Activated T-helper 2 cell treated with anti-CD3 and anti-CD28 coated beads, Interferon-gamma antibody, Interleukin-2, Interleukin-4, amounts not matched to agents 10 μg/mL and 5 μg/mL and 100 μg/mL, durations not matched to agents 14 hours and 24 hours and 36 hours (primary cell): ENCODE data around the gene SGO2. TPM values are rescaled to one million over a fixed set of nuclear protein-coding genes. Genes with fewer than 3 reads are reported as not detected.
"Not testable (repeated sequence)": the region's sequence is repeated elsewhere in the genome, so short reads cannot be mapped to it uniquely, and the experiment has no call there.

Experiments used
- DNase-seq: peaks from one replicate; pipeline ENCODE4 v3.0.0; 2021; ENCODE audit warnings: low spot score
- H3K27ac Mint-ChIP-seq: one replicate; pipeline ENCODE4 v1.8.0; 2021; ENCODE audit warnings: mixed read lengths
- H3K27me3 Mint-ChIP-seq: one replicate; pipeline ENCODE4 v1.8.0; 2021; ENCODE audit warnings: low read depth, mixed read lengths
- H3K36me3 Mint-ChIP-seq: one replicate; pipeline ENCODE4 v1.8.0; 2021; ENCODE audit warnings: low read depth, mixed read lengths
- H3K4me1 Mint-ChIP-seq: one replicate; pipeline ENCODE4 v1.8.0; 2021; ENCODE audit warnings: low read depth, mixed read lengths
- H3K4me3 Mint-ChIP-seq: one replicate; pipeline ENCODE4 v1.8.0; 2021; ENCODE audit warnings: low read depth, mild to moderate bottlenecking, moderate library complexity, mixed read lengths
- H3K9me3 Mint-ChIP-seq: one replicate; pipeline ENCODE4 v1.8.0; 2021; ENCODE audit warnings: mixed read lengths
- intact Hi-C: fragments of 100-400 bp; cut with micrococcal nuclease; formaldehyde crosslinking; loops from one replicate; pipeline ENCODE4 v1.15.1; 2023
- total RNA-seq: library from RNA; stranded (reverse); gene quantifications from 2 replicates; pipeline ENCODE4 v1.2.3, GENCODE V29; 2022

The SGO2 gene
- total RNA-seq, 1 donor from 2014 or later: 30.3 TPM

DNA sequence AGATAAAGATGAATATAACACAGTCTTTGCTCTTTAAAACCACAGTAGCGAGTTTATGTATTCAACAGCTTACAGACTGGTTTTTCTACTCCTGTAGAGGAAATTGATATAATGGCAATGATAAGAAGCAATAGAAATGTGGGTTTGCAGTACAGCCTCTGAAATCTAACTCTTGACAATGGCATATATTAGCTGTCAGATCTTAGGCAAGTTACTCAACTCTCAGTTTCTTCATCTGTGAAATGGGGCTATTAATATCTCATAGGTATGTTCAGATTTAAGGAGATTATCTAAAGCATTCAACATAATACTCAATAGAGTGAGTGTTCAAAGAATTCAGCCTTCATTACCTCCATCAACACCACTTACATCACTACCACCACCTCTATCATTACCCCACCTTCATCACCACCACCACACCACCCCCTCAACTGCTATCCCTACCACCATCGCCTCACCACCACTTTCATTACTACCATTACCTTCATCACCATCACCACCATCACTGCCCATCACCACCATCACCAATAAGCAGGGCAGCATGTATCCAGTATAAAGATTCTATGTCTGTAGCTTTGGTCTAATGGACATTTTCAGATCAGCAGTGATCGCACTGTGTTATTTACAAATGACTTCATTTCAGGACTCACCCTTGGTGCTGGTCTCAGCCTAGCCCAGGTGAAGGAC, 82.5 kb downstream of the SGO2 start:
- Mint-ChIP-seq H3K27ac (no peak overlapping the region), H3K27me3 (peaks cover 15% of the 10 kb centered on the region), H3K4me1 (no peaks in the 10 kb centered on the region), H3K9me3 (no peaks in the 10 kb centered on the region), H3K4me3 (no peak overlapping the region), H3K36me3 (no peaks in the 10 kb centered on the region)
- DNase-seq: no peak
- intact Hi-C loops: no loop called here

DNA sequence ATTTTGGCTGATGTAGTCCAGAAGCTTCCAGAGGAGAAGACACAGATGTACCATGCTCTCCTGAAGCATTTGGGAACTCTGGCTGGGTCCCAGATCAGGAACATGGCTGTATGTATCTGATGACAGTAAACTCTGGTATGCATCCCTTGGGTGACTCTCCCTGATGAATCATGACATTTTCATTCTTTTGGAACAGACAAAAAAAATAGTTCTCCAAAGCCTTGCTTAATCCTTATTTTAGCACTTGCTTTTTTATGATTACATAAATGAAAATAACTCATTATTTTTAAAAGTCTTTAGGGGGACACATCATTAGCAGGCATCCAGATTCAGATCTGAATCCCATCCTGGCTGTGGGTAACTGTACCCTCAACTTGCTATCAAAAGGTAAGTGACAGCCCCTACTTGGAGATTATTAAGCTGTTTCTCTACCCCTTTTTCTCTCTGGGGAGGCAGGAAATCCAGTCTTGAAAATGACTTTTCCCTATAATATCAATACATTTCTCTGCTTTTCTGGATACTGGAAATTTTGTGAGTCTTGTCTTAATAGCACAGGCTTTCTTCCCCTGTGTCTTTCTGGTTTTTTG, 83.1 kb downstream of the SGO2 start:
- Mint-ChIP-seq H3K27ac (no peak overlapping the region), H3K36me3 (no peaks in the 10 kb centered on the region), H3K4me1 (no peaks in the 10 kb centered on the region), H3K4me3 (no peak overlapping the region), H3K27me3 (peaks cover 15% of the 10 kb centered on the region), H3K9me3 (no peaks in the 10 kb centered on the region)
- intact Hi-C loops: no loop called here
- no peak for DNase-seq

DNA sequence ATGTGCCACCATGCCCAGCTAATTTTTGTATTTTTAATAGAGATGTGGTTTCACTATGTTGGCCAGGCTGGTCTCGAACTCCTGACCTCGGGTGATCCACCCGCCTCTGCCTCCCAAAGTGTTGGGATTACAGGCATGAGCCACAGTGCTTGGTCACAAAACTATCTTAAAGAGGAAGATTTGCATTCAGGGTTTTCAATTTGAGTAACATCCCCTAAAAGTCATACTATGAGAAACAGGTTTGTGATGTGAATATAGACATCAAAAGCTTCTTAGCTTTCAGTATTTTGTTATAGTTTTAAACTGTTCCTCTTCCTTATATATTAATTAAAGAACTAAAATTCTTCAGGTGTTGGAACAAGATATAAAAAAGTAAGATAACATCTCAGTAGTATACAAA, 84.2 kb downstream of the SGO2 start:
- H3K4me1 Mint-ChIP-seq, H3K4me3 Mint-ChIP-seq, H3K27ac Mint-ChIP-seq, DNase-seq, intact Hi-C loops, H3K9me3 Mint-ChIP-seq, H3K36me3 Mint-ChIP-seq: not testable (repeated sequence)
- H3K27me3 Mint-ChIP-seq: peaks cover 15% of the 10 kb centered on the region

DNA sequence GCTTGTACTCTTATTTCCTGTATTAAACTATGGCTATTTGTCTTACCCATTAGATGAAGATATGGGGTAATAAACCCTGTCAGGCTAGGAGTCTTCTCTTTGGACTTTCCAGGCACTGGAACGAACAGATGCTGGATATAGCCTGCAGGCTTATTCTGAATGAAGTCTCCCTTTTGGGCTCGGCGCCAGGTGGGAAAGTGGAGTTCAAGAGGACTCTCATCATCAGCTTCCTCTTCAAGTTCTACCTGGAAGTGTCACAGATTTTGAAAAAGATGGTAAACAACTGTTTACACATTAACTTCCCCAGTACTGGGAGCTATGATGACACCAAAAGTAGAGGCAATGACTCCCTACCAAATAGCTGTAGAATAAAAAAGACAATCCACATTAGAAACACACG, 87.7 kb downstream of the SGO2 start:
- intact Hi-C loops: no loop called here
- H3K27me3 Mint-ChIP-seq: peaks cover 8% of the 10 kb centered on the region
- H3K4me3 Mint-ChIP-seq: no peak overlapping the region
- H3K9me3 Mint-ChIP-seq: no peaks in the 10 kb centered on the region
- H3K27ac Mint-ChIP-seq: no peak overlapping the region
- peaks cover 14% of the 10 kb centered on the region for H3K4me1 Mint-ChIP-seq
- H3K36me3 Mint-ChIP-seq: no peaks in the 10 kb centered on the region
- DNase-seq: no peak

DNA sequence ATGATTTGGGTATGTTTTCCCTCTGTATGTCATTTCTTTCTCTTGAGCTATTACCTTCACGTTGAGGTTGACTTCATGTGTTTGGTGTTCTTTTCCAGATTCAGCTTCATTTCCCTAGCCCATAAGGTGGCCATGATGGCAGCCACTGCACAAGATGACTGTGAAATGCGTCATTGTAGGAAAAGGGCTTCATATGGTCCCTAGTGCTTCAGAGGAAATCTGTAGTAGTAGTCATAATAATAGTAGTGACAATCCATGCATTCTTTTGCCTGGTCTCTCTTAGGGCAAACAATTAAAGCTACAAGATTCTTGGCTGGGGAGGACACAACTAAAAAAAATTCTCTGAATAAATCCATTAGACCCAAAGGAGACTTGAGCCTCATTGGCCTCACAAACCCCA, 88.2 kb downstream of the SGO2 start:
- peaks cover 8% of the 10 kb centered on the region for H3K27me3 Mint-ChIP-seq
- no peaks in the 10 kb centered on the region for H3K9me3 Mint-ChIP-seq
- H3K36me3 Mint-ChIP-seq: no peaks in the 10 kb centered on the region
- no peak overlapping the region for H3K4me3 Mint-ChIP-seq
- H3K4me1 Mint-ChIP-seq: peaks cover 14% of the 10 kb centered on the region
- H3K27ac Mint-ChIP-seq: no peak overlapping the region
- intact Hi-C loops: no loop called here
- DNase-seq: no peak

DNA sequence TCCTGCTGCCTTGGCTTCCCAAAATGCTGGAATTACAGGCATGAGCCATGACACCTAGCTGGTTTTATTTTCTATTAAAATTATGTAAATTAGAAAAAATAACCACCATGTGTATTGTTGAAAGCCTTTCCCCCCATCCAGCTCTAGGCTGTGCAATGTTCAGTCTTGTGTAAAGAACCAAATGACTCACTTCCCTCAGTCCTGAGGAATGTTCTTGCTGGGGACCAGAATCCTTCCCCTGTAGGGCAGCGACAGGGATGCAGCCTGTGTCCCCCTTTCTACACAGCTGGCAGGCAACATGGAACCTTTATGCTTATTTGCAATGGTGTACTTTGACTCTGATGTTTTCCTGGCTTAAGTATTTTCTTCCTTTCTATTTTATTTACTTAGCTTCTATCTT, 89.2 kb downstream of the SGO2 start:
- intact Hi-C loops: no loop called here

DNA sequence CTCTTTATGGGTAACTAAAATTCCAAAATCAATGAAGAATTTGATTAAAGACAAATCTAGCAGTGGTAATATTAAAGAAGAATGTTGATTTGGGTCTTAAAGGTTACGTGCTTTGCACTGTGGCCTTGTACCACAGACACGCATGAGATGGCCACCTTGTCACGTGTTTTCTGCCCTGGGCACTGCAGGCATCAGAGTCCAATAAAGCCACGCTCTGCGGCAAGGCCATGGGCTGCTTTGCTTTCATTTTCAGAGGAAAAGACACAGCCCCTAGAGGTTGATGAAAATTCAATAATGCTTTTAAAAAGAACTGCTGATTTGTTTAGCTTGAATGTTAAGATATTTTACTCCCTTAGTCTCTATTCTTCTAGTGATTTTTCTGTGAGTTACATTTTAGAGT, 90.2 kb downstream of the SGO2 start:
- no peak overlapping the region for H3K4me3 Mint-ChIP-seq
- peaks cover 15% of the 10 kb centered on the region for H3K4me1 Mint-ChIP-seq

More for the DNA sequence above, 89.2 kb downstream of the SGO2 start:
- H3K4me1 Mint-ChIP-seq: peaks cover 15% of the 10 kb centered on the region
- no peaks in the 10 kb centered on the region for H3K36me3 Mint-ChIP-seq
- H3K27me3 Mint-ChIP-seq: peaks cover 2% of the 10 kb centered on the region
- no peak overlapping the region for H3K4me3 Mint-ChIP-seq
- DNase-seq: no peak
- no peak overlapping the region for H3K27ac Mint-ChIP-seq
- no peaks in the 10 kb centered on the region for H3K9me3 Mint-ChIP-seq

DNA sequence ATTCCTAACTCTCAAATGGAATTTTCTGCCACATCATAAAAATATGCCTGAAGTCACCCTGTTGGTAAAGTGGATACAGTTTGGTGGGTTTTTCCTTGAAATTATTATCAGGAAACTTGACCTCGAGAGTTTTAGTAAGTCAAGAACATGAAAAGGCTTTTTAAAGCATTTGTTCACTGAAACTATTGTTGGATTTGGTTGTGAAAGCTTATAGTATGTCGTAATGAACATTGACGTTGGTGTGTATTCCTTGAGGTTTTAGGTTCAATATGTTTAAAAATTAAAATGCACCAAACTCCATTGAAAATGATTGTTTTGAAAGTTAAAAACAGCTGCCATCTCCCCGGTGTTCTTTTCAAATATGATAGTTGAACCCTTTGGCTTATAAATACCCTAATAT, 90.6 kb downstream of the SGO2 start:
- Mint-ChIP-seq H3K4me3 (no peak overlapping the region), H3K36me3 (no peaks in the 10 kb centered on the region), H3K9me3 (no peaks in the 10 kb centered on the region), H3K27me3 (peaks cover 2% of the 10 kb centered on the region), H3K27ac (no peak overlapping the region), H3K4me1 (peaks cover 15% of the 10 kb centered on the region)
- intact Hi-C loops: no loop called here
- DNase-seq: no peak

More for the DNA sequence above, 90.2 kb downstream of the SGO2 start:
- no peak for DNase-seq
- Mint-ChIP-seq H3K27ac (no peak overlapping the region), H3K9me3 (no peaks in the 10 kb centered on the region), H3K36me3 (no peaks in the 10 kb centered on the region), H3K27me3 (peaks cover 2% of the 10 kb centered on the region)
- intact Hi-C loops: no loop called here

DNA sequence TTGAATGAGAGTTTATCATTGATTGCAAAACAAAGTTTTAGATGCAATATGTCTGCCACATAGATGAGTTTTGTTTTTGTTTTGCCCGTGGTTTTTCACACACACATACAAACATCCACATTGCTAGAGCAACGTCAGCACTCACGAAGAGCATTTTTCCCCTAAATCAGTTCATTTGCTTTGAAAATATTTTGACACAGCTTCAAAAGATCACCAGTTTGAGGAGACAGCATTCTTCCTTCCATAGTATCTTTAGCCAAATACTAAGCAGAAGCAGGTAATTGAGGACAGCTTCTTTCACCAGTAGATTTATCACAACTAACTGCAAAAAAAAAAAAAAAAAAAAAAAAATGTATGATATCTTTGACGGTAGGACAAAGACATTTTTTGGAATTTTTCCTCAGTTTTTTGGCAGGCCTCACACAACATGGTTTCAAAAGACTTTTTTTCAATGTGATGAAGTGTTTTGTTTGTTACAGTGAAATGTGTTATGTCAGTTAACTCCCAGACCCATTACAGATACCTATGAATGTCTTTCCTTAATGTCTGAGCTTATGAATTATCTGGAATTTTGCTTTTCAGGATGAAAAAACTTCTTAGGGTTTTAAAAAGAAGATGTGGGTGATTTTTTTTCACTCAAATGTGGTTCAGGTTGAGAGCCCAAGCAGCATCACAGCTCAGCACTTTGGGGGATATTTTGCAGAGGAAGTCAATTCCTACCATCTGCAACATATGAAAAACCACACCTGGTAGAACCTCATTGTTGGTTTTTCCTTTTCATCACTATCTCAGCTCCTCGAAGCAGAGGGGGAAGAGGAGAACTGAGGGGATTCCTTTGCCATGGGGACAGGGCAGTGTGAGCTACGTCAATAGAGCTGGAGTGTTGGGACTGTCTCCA, 91.4 kb downstream of the SGO2 start:
- no peak for DNase-seq
- intact Hi-C loops: no loop called here
- H3K27me3 Mint-ChIP-seq: peaks cover 4% of the 10 kb centered on the region
- no peaks in the 10 kb centered on the region for H3K36me3 Mint-ChIP-seq
- H3K4me1 Mint-ChIP-seq: peaks cover 15% of the 10 kb centered on the region
- no peaks in the 10 kb centered on the region for H3K9me3 Mint-ChIP-seq
- no peak overlapping the region for H3K27ac Mint-ChIP-seq
- H3K4me3 Mint-ChIP-seq: no peak overlapping the region

DNA sequence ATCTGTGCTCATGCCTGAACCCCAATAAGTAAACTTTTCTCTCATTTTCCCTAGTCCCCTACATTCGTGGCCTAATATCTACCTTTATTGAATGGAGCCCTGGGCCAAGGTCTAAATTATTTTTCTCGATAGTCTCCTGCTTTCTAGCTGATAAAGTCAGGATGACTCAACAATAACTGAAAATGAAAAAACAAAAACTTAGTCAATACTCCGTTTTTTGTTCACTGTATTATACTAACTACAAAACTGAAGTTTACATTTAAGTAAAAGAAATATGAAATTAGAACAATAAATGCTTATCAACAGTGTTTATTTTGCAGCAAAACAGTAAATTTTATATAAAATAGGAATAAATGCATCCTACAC, 92.0 kb downstream of the SGO2 start:
- H3K9me3 Mint-ChIP-seq: no peaks in the 10 kb centered on the region
- H3K27me3 Mint-ChIP-seq: peaks cover 4% of the 10 kb centered on the region
- no peak for DNase-seq
- peaks cover 17% of the 10 kb centered on the region for H3K4me1 Mint-ChIP-seq
- intact Hi-C loops: no loop called here
- no peak overlapping the region for H3K4me3 Mint-ChIP-seq
- H3K27ac Mint-ChIP-seq: no peak overlapping the region
- no peaks in the 10 kb centered on the region for H3K36me3 Mint-ChIP-seq

DNA sequence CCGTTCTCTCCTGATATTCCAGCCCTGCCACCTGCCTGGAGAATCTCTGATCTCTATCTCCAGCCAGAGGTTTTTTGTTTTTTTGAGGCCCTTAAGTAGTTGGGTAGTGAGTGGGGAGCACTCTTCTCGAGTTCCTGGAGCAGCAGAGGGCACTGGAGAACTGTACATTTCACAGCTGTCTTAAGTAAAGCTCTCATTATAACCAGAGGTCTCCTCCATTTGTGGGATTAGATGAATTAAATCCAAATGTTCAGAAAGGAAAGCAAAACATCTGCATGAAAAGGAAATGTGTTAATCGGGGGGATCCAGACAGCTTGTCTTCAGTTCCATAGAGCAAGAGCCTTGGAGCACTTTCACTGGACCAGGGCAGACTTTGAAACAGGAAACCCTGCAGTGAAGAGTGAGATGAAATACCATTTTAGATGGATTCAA, 92.6 kb downstream of the SGO2 start:
- H3K27ac Mint-ChIP-seq: peak overlapping the region; percentile 6
- no peaks in the 10 kb centered on the region for H3K36me3 Mint-ChIP-seq
- H3K9me3 Mint-ChIP-seq: no peaks in the 10 kb centered on the region
- intact Hi-C loops: no loop called here
- DNase-seq: no peak
- peaks cover 4% of the 10 kb centered on the region for H3K27me3 Mint-ChIP-seq
- peaks cover 17% of the 10 kb centered on the region for H3K4me1 Mint-ChIP-seq
- no peak overlapping the region for H3K4me3 Mint-ChIP-seq

DNA sequence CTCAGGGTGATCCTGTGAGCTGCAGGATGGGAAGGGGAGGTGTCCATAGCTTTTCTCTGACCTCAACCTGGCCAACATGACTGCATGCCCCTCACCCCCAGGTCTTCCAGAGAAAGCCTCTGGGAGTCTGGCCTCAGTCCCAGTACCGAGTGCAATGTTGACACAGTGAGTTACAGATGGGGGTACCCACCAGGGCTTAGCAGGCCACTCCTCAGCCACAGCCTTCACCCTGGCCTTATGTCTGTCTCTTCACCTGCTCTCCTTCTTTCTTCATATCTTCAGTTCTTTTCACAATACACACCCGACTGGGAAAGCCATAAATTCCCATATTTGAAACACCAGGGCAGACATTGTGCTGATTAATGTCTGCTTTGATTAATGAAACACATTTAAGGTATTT, 93.3 kb downstream of the SGO2 start:
- DNase-seq: no peak
- Mint-ChIP-seq H3K36me3 (no peaks in the 10 kb centered on the region), H3K27me3 (peaks cover 4% of the 10 kb centered on the region), H3K4me3 (no peak overlapping the region), H3K4me1 (peaks cover 17% of the 10 kb centered on the region), H3K27ac (no peak overlapping the region), H3K9me3 (no peaks in the 10 kb centered on the region)
- intact Hi-C loops: no loop called here
